Activated T-helper 9 cell treated with anti-CD3 and anti-CD28 coated beads, Interleukin-2, amount 50 U/mL, for 16 hours (primary cell): ENCODE measurements around the gene CYP4F11.
"Not testable (repeated sequence)": the region's sequence is repeated elsewhere in the genome, so short reads cannot be mapped to it uniquely, and the experiment has no call there.

Source experiments
- DNase-seq: peaks from one replicate; pipeline ENCODE4 v3.0.0-alpha.2; 2020; ENCODE audit warnings: low read depth

The CYP4F11 gene

GRCh38 chr19:15934332-15935078, at the start of gene CYP4F11:
TSS of gene CYP4F11 (minus strand) at chr19:15934529. CDS start at chr19:15934408, 121 bp downstream.
- no peak for DNase-seq

- no peak for DNase-seq
Measured at GRCh38 chr19:15979293-15979692, 45.0 kb upstream of the CYP4F11 start.

- DNase-seq: no peak
Measured at GRCh38 chr19:15977690-15978089, 43.4 kb upstream of the CYP4F11 start.

- no peak for DNase-seq
Measured at GRCh38 chr19:15976836-15977689, 42.7 kb upstream of the CYP4F11 start.

- no peak for DNase-seq
Measured at GRCh38 chr19:15974856-15975255, 40.5 kb upstream of the CYP4F11 start.

- DNase-seq: not testable (repeated sequence)
Measured at GRCh38 chr19:15972043-15972442, 37.7 kb upstream of the CYP4F11 start.

- no peak for DNase-seq
Measured at GRCh38 chr19:15971224-15971780, 37.0 kb upstream of the CYP4F11 start.

- no peak for DNase-seq
Measured at GRCh38 chr19:15964231-15964630, 29.9 kb upstream of the CYP4F11 start.

GRCh38 chr19:15962319-15962718, 28.0 kb upstream of the CYP4F11 start:
- DNase-seq: no peak

- no peak for DNase-seq
Measured at GRCh38 chr19:15954820-15955219, 20.5 kb upstream of the CYP4F11 start.

- DNase-seq: no peak
Measured at GRCh38 chr19:15948223-15949058, 14.1 kb upstream of the CYP4F11 start, which contains the start of gene OR10H4. TSS of gene OR10H4 (plus strand) at chr19:15949008. CDS start at chr19:15949008, 0 bp downstream.

GRCh38 chr19:15945301-15945700, 11.0 kb upstream of the CYP4F11 start:
- DNase-seq: no peak

GRCh38 chr19:15944401-15944800, 10.1 kb upstream of the CYP4F11 start:
- no peak for DNase-seq

GRCh38 chr19:15937771-15938170, 3.4 kb upstream of the CYP4F11 start:
- no peak for DNase-seq

- DNase-seq: no peak
Measured at GRCh38 chr19:15936950-15937349, 2.6 kb upstream of the CYP4F11 start.

- no peak for DNase-seq
Measured at GRCh38 chr19:15936173-15936572, 1.8 kb upstream of the CYP4F11 start.

GRCh38 chr19:15935167-15935702, 906 bp upstream of the CYP4F11 start:
- no peak for DNase-seq

- not testable (repeated sequence) for DNase-seq
Measured at GRCh38 chr19:15933761-15934331, 483 bp downstream of the CYP4F11 start.

GRCh38 chr19:15928321-15928720, 6.0 kb downstream of the CYP4F11 start:
- DNase-seq: no peak

- DNase-seq: no peak
Measured at GRCh38 chr19:15926484-15926883, 7.8 kb downstream of the CYP4F11 start.

GRCh38 chr19:15923702-15924101, 10.6 kb downstream of the CYP4F11 start:
- DNase-seq: no peak
